ENCODE measurements around the gene PLPP2. TPM values are rescaled to one million over a fixed set of nuclear protein-coding genes. Genes with fewer than 3 reads are reported as not detected.

PLPP2 gene
- polyA plus RNA-seq, 1 donor (not counting 4 experiments of a cell fraction or from before 2014, with no cell fraction given), result 13.6 TPM

DNA sequence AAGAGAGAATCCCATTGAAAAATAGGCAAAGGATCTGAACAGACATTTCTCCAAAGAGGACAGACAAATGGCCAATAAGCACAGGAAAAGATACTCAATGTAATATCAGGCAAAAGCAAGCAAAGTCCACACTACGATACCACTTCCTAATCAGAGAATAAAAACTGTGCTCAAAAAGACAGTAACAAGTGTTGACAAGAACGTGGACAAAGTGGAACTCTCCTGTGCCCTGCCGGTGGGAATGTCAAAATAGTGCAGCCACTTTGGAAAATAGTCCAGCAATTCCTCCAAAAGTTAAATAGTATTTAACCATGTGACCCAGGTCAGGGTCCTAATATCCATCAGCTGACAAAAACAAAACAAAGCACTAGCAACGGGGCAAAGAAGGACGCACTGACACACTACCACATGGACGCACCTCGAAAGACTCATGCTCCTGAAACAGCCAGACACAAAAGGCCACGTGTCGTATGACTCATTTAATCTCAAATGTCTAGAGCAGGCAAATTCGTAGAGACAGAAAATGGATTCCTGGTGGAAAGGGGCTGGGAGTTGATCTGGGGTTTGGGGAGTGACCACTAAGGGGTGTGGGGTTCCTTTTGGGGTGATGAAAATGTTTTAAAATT lies 48.2 kb upstream of the PLPP2 start:
- H3K4me2 ChIP-seq (ENCODE audit: control insufficient read depth, extremely low read depth, insufficient read depth, low read depth, low read length), result no peak overlapping the region
- no peak for DNase-seq (ENCODE audit: low read depth, low spot score)
- no peaks in the 10 kb centered on the region for H3K9me3 ChIP-seq (ENCODE audit: control insufficient read depth, low read depth, low read length)
- no peak overlapping the region for H3K27ac ChIP-seq (ENCODE audit: control insufficient read depth, insufficient read depth, low read length)
- H4K20me1 ChIP-seq (ENCODE audit: control insufficient read depth, extremely low read depth, insufficient read depth, low read length), result peaks cover 17% of the 10 kb centered on the region
- H3K9ac ChIP-seq (ENCODE audit: control insufficient read depth, extremely low read depth, insufficient read depth, low read length), result no peak overlapping the region
- H3K9me1 ChIP-seq (ENCODE audit: control insufficient read depth, extremely low read depth, insufficient read depth, low read length), result peaks cover 2% of the 10 kb centered on the region
- H3K27me3 ChIP-seq (ENCODE audit: control insufficient read depth, extremely low read depth, insufficient read depth, low read length), result no peaks in the 10 kb centered on the region
- no peak overlapping the region for H2AFZ ChIP-seq (ENCODE audit: control insufficient read depth, low read length)
- FAIRE-seq, result no peak
- H3K4me1 ChIP-seq (ENCODE audit: control insufficient read depth, extremely low read depth, insufficient read depth, low read length), result peaks cover 17% of the 10 kb centered on the region
- H3K79me2 ChIP-seq (ENCODE audit: control insufficient read depth, insufficient read depth, low read length), result peaks cover 89% of the 10 kb centered on the region
- no peak overlapping the region for H3K4me3 ChIP-seq (ENCODE audit: control insufficient read depth in 2 of 3, extremely low read depth in 1 of 3, insufficient read depth in 2 of 3, low read depth in 1 of 3, low read length in 3 of 3)
- dilution Hi-C loops (cut with MboI; ENCODE audit: extremely low pct_ligation_motif_present, low sequenced_read_pairs), result no loop called here
- peaks cover 11 to 28% of the 10 kb centered on the region in 2 experiments for H3K36me3 ChIP-seq (ENCODE audit: control insufficient read depth in 2 of 2, extremely low read depth in 1 of 2, insufficient read depth in 2 of 2, low read length in 2 of 2)
- TF ChIP-seq EZH2 (IDR thresholded peaks at IDR 0.05; ENCODE audit: low read length), result no peak

DNA sequence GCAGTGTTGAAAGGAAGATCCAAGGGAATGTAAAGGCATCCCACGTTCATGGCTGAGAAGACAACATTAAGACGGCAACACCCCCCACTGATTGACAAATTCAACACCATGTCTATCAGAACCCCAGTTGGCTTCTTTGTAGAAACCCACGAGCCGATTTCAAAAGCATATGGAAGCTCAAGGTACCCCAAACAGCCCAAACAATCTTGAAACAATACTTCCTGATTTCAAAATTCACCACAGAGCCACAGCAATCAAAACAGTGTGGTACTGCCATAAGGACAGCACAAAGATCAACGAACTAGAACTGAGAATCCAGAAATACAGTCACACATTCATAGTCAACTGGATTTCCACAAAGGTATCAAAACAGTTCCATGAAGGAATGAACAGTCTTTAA lies 47.2 kb upstream of the PLPP2 start:
- dilution Hi-C loops (cut with MboI; ENCODE audit: extremely low pct_ligation_motif_present, low sequenced_read_pairs), result no loop called here
- FAIRE-seq, result no peak
- Histone ChIP-seq H3K4me1 (ENCODE audit: control insufficient read depth, extremely low read depth, insufficient read depth, low read length) (peaks cover 15% of the 10 kb centered on the region), H3K4me2 (ENCODE audit: control insufficient read depth, extremely low read depth, insufficient read depth, low read depth, low read length) (no peak overlapping the region), H2AFZ (ENCODE audit: control insufficient read depth, low read length) (no peak overlapping the region), H3K9me1 (ENCODE audit: control insufficient read depth, extremely low read depth, insufficient read depth, low read length) (peaks cover 2% of the 10 kb centered on the region), H3K4me3 (ENCODE audit: control insufficient read depth in 2 of 3, extremely low read depth in 1 of 3, insufficient read depth in 2 of 3, low read depth in 1 of 3, low read length in 3 of 3) (no peak overlapping the region), H3K27ac (ENCODE audit: control insufficient read depth, insufficient read depth, low read length) (no peak overlapping the region), H4K20me1 (ENCODE audit: control insufficient read depth, extremely low read depth, insufficient read depth, low read length) (peaks cover 17% of the 10 kb centered on the region), H3K9ac (ENCODE audit: control insufficient read depth, extremely low read depth, insufficient read depth, low read length) (no peak overlapping the region), H3K36me3 (ENCODE audit: control insufficient read depth in 2 of 2, extremely low read depth in 1 of 2, insufficient read depth in 2 of 2, low read length in 2 of 2) (peaks cover 14 to 28% of the 10 kb centered on the region in 2 experiments), H3K9me3 (ENCODE audit: control insufficient read depth, low read depth, low read length) (no peaks in the 10 kb centered on the region), H3K27me3 (ENCODE audit: control insufficient read depth, extremely low read depth, insufficient read depth, low read length) (no peaks in the 10 kb centered on the region), H3K79me2 (ENCODE audit: control insufficient read depth, insufficient read depth, low read length) (peaks cover 87% of the 10 kb centered on the region)
- no peak for DNase-seq (ENCODE audit: low read depth, low spot score)
- TF ChIP-seq, protein P1, sequence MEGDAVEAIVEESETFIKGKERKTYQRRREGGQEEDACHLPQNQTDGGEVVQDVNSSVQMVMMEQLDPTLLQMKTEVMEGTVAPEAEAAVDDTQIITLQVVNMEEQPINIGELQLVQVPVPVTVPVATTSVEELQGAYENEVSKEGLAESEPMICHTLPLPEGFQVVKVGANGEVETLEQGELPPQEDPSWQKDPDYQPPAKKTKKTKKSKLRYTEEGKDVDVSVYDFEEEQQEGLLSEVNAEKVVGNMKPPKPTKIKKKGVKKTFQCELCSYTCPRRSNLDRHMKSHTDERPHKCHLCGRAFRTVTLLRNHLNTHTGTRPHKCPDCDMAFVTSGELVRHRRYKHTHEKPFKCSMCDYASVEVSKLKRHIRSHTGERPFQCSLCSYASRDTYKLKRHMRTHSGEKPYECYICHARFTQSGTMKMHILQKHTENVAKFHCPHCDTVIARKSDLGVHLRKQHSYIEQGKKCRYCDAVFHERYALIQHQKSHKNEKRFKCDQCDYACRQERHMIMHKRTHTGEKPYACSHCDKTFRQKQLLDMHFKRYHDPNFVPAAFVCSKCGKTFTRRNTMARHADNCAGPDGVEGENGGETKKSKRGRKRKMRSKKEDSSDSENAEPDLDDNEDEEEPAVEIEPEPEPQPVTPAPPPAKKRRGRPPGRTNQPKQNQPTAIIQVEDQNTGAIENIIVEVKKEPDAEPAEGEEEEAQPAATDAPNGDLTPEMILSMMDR (optimal IDR thresholded peaks at IDR 0.05 in 1 of 3, IDR thresholded peaks at IDR 0.05 in 1 of 3, conservative IDR thresholded peaks at IDR 0.05 in 1 of 3; ENCODE audit: extremely low read depth in 1 of 3, insufficient read depth in 2 of 3, low read length in 3 of 3), result no peak
- no peak for TF ChIP-seq EZH2 (IDR thresholded peaks at IDR 0.05; ENCODE audit: low read length)
